ENCODE results near the gene SSC4D.

Gene SSC4D

GRCh38 chr7:76351372-76351771, 58.1 kb downstream of the SSC4D start:
- DNase-seq: no peak

- no peak for DNase-seq
Measured at GRCh38 chr7:76349313-76349885, 60.1 kb downstream of the SSC4D start.

DNA sequence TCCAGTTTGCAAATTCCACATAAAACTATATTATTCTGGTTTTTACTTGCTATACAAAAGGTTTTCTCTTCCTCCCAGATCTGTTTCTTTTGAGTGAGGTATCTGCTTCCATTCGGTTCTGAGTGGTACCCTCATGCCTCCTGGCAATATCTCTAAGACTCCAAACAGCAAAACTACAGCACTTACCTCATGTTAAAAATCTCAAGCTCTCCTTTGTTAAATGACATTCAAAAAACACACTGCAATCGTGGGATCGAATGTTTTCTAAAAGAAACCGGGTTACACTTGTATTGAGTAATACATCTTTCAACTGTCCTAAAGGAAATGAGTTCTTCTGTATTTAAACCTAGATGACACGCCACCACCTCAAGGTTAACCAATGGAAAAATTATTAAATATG, 61.8 kb downstream of the SSC4D start:
- no peak for DNase-seq

- DNase-seq: no peak
Measured at GRCh38 chr7:76346778-76347177, 62.7 kb downstream of the SSC4D start.

GRCh38 chr7:76346097-76346496, 63.4 kb downstream of the SSC4D start:
- DNase-seq: no peak

GRCh38 chr7:76343931-76344321, 65.6 kb downstream of the SSC4D start:
- no peak for DNase-seq

GRCh38 chr7:76343294-76343930, 66.1 kb downstream of the SSC4D start:
- no peak for DNase-seq

DNA sequence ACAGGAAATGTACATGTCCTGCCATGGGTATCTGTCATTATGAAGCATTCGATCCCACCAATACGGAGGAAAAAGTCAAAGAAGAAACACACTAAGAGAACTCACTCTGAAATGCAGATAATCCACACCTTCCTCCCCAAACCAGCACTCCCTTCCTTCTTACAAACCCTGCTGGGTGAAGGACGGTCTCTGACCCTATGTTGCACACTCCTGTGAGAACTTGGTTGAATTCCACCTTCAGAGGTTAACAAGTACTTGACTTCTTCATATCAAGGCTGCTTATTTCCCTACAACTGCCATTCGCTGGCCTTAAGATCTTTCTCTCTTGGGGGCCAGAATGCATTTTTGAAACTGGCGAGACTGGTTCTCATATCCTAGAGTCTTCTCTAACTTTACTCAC, 67.3 kb downstream of the SSC4D start:
- no peak for DNase-seq

DNA sequence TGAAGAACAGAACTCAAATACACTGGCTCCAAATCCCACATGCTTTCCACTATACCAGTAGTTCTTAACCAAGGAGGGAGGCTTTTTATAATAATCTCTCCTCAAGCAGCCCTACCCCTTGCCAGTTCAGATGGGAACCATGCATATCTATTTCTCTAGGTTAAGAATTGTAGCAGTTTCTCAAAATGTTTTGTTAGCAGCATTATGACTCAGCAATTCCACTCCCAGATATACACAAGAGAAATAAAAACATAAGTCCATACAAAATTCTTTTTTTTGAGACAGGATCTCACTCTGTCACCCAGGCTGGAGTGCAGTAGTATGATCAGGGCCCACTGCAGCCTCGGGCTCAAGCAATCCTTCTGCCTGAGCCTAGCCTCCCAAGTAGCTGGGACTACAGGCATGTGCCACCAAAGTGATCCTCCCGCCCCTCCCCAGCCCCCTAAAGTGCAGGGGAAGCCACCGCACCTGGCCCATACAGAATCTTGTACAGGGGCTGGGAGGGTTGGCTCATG, 68.8 kb downstream of the SSC4D start:
- DNase-seq: no peak

Measured in CD4-positive, alpha-beta T cell treated with Interleukin-15 for 1 hour (primary cell).